ENCODE data around the gene VANGL2. TPM values are rescaled to one million over a fixed set of nuclear protein-coding genes. Genes with fewer than 3 reads are reported as not detected.
A peak's percentile ranks its signal among the peaks of the same experiment; 100 is the strongest.

Gene VANGL2
- polyA plus RNA-seq, 3 donors, result 0.01 TPM; not detected in 2

DNA sequence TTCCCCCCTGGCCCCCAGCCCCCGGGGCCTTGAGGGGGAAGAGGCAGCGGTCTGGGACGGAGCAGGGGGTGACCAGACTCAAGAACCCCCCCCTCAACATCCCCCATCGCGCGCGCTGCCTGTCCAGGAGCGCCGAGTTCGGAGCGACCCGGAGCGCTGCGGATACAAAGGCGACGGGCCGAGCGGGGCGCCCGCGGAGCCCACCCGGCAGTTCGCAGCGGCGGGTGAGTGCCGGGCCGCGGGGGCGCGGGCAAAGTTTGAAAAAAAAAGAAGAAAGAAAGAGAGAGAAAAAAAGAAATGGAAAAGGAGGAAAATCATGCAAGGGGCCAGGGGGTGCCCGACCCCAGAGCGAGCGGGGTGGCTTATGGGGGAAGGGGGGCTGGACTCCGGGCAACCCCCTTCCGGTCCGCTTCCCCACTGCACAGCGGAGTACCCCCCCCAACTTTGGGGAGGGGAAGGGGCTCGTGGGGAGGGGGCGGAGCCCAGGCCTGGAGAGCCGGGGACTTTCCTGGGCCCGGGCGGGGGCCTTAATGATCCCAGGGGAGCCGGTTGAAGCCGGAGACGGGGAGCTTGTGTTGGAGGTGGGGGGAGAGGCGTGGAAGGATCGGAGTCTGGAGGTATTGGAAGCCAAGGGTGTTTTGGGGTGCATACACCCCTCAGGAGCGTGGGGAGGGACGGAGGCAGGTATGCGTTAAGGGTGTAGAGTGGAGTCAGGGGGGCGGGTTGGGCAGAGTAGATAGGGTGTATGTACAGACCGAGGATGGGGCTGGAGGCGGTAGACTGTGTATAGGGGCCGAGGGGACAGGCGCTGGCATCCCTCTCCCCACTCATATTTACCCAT lies 502 bp downstream of the VANGL2 start:
- WGBS (ENCODE audit: insufficient coverage), result 4% methylated on average over 19 of the region's 55 CpGs
- Mint-ChIP-seq H3K4me1 (peaks cover 29% of the 10 kb centered on the region), H3K36me3 (peaks cover 0 to 8% of the 10 kb centered on the region in 2 donors), H3K27me3 (ENCODE audit: low read depth in 3 of 3) (peaks cover 28 to 35% (median 32%) of the 10 kb centered on the region in 3 donors), H3K27ac (no peak overlapping the region), H3K4me3 (peak overlapping the region; percentile 49 to 77), H3K9me3 (peaks cover 0 to 2% (median 0%) of the 10 kb centered on the region in 7 donors)
- Histone ChIP-seq H3K4me1 (ENCODE audit: control insufficient read depth in 1 of 2, insufficient read depth in 2 of 2, low read length in 2 of 2) (peaks cover 9 to 12% of the 10 kb centered on the region in 2 donors), H4K20me1 (ENCODE audit: insufficient read depth, low read length) (no peaks in the 10 kb centered on the region), H3K27me3 (ENCODE audit: control insufficient read depth in 2 of 2, insufficient read depth in 2 of 2, low read length in 2 of 2) (peaks cover 18 to 26% of the 10 kb centered on the region in 2 donors), H3K4me2 (replicated peaks; ENCODE audit: extremely low read depth, low read length, poor library complexity, severe bottlenecking) (peak overlapping the region; percentile 75), H3K9ac (ENCODE audit: insufficient read depth, low read length, poor library complexity, severe bottlenecking) (peak overlapping the region; percentile 30), H3K36me3 (replicated peaks in 1 of 2; ENCODE audit: control insufficient read depth in 1 of 2, insufficient read depth in 2 of 2, low read length in 2 of 2) (no peaks in the 10 kb centered on the region), H3K79me2 (ENCODE audit: insufficient read depth, low read length) (no peaks in the 10 kb centered on the region), H3K9me3 (replicated peaks in 1 of 2; ENCODE audit: control insufficient read depth in 1 of 2, insufficient read depth in 1 of 2, low read length in 2 of 2) (no peaks in the 10 kb centered on the region), H3K4me3 (replicated peaks in 1 of 3; ENCODE audit: low read depth in 2 of 3, low read length in 3 of 3) (peak overlapping the region; percentile 12 to 70 (median 20)), H2AFZ (ENCODE audit: insufficient read depth, low read depth, low read length, poor library complexity, severe bottlenecking) (peak overlapping the region; percentile 67), H3K27ac (ENCODE audit: low read depth in 1 of 2, low read length in 2 of 2) (no peak overlapping the region)
- TF ChIP-seq, protein P1, sequence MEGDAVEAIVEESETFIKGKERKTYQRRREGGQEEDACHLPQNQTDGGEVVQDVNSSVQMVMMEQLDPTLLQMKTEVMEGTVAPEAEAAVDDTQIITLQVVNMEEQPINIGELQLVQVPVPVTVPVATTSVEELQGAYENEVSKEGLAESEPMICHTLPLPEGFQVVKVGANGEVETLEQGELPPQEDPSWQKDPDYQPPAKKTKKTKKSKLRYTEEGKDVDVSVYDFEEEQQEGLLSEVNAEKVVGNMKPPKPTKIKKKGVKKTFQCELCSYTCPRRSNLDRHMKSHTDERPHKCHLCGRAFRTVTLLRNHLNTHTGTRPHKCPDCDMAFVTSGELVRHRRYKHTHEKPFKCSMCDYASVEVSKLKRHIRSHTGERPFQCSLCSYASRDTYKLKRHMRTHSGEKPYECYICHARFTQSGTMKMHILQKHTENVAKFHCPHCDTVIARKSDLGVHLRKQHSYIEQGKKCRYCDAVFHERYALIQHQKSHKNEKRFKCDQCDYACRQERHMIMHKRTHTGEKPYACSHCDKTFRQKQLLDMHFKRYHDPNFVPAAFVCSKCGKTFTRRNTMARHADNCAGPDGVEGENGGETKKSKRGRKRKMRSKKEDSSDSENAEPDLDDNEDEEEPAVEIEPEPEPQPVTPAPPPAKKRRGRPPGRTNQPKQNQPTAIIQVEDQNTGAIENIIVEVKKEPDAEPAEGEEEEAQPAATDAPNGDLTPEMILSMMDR (IDR thresholded peaks at IDR 0.05), result no peak
- DNase-seq, result no peak
- intact Hi-C loops (cut with micrococcal nuclease), result no loop called here

DNA sequence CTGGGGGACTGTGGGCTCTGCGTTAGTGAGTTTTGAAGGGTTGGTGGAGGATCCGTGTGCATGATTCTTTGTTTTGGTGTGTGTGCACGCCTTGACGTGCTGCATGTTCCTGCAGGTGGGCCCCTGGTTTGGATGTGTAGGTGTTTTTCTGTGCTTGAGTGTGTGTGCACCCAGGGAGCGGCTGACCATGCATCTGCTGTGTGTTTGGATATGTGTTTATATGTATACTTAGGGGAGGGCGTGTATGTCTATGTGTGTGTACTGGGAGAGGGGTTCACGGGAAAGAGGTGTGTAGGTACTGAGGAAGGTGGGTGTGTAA lies 1.1 kb downstream of the VANGL2 start:
- no peak overlapping the region for H3K4me2 ChIP-seq (replicated peaks; ENCODE audit: extremely low read depth, low read length, poor library complexity, severe bottlenecking)
- no peak overlapping the region for H3K4me3 ChIP-seq (replicated peaks in 1 of 3; ENCODE audit: low read depth in 2 of 3, low read length in 3 of 3)
- DNase-seq, result no peak
- peaks cover 9 to 12% of the 10 kb centered on the region in 2 donors for H3K4me1 ChIP-seq (ENCODE audit: control insufficient read depth in 1 of 2, insufficient read depth in 2 of 2, low read length in 2 of 2)
- TF ChIP-seq, protein P1 (IDR thresholded peaks at IDR 0.05), result no peak
- no peak overlapping the region for H3K9ac ChIP-seq (ENCODE audit: insufficient read depth, low read length, poor library complexity, severe bottlenecking)
- H3K79me2 ChIP-seq (ENCODE audit: insufficient read depth, low read length), result no peaks in the 10 kb centered on the region
- peaks cover 18 to 26% of the 10 kb centered on the region in 2 donors for H3K27me3 ChIP-seq (ENCODE audit: control insufficient read depth in 2 of 2, insufficient read depth in 2 of 2, low read length in 2 of 2)
- Mint-ChIP-seq H3K9me3 (peaks cover 0 to 2% (median 0%) of the 10 kb centered on the region in 7 donors), H3K4me1 (peaks cover 29% of the 10 kb centered on the region), H3K27me3 (ENCODE audit: low read depth in 3 of 3) (peaks cover 31 to 35% (median 32%) of the 10 kb centered on the region in 3 donors), H3K4me3 (peak overlapping the region; percentile 49 to 77), H3K27ac (no peak overlapping the region), H3K36me3 (peaks cover 0 to 8% of the 10 kb centered on the region in 2 donors)
- H3K9me3 ChIP-seq (replicated peaks in 1 of 2; ENCODE audit: control insufficient read depth in 1 of 2, insufficient read depth in 1 of 2, low read length in 2 of 2), result no peaks in the 10 kb centered on the region
- no peak overlapping the region for H2AFZ ChIP-seq (ENCODE audit: insufficient read depth, low read depth, low read length, poor library complexity, severe bottlenecking)
- H3K36me3 ChIP-seq (replicated peaks in 1 of 2; ENCODE audit: control insufficient read depth in 1 of 2, insufficient read depth in 2 of 2, low read length in 2 of 2), result no peaks in the 10 kb centered on the region
- 90% methylated on average over 7 of the region's 7 CpGs for WGBS (ENCODE audit: insufficient coverage)
- H4K20me1 ChIP-seq (ENCODE audit: insufficient read depth, low read length), result no peaks in the 10 kb centered on the region
- no peak overlapping the region for H3K27ac ChIP-seq (ENCODE audit: low read depth in 1 of 2, low read length in 2 of 2)
- intact Hi-C loops (cut with micrococcal nuclease), result no loop called here
